HepG2 (cell line): Measurements from ENCODE around the gene OPA3. TPM values are rescaled to one million over a fixed set of nuclear protein-coding genes. Genes with fewer than 3 reads are reported as not detected.
A peak's percentile ranks its signal among the peaks of the same experiment; 100 is the strongest.

Experiments used
- AGO1 ChIP-seq: fragments of 200-400 bp; formaldehyde crosslinking; IDR thresholded peaks from 2 replicates; pipeline ENCODE4 v1.6.1; 2017; ENCODE audit warnings: mild to moderate bottlenecking, low read depth, low read length, moderate library complexity; ENCODE audit not compliant: poor library complexity, severe bottlenecking
- BORCS8-MEF2B ChIP-seq: sonication (generic); formaldehyde crosslinking; IDR thresholded peaks from 2 replicates; pipeline ENCODE4 v1.8.0; 2022; ENCODE audit warnings: mild to moderate bottlenecking, missing genetic modification reagents
- CREB1 ChIP-seq, 2 experiments: fragments of 450-650 bp in 1 of 2; IDR thresholded peaks; 2 replicates each; pipeline ENCODE4 v1.6.1; 2016 to 2017; ENCODE audit warnings: control low read depth in 1 of 2, mild to moderate bottlenecking in 1 of 2, missing compliant biosample characterization in 1 of 2, missing genetic modification characterization in 1 of 2
- FOSL1 ChIP-seq: sonication (generic); formaldehyde crosslinking; IDR thresholded peaks from 2 replicates; pipeline ENCODE4 v1.9.0; 2021; ENCODE audit warnings: missing genetic modification reagents, borderline replicate concordance
- FOXA3 ChIP-seq: IDR thresholded peaks from 2 replicates; pipeline ENCODE4 v1.6.1; 2016; ENCODE audit warnings: missing genetic modification reagents, missing compliant biosample characterization
- GATAD1 ChIP-seq: IDR thresholded peaks from 2 replicates; pipeline ENCODE4 v1.6.1; 2016; ENCODE audit warnings: missing genetic modification reagents, missing compliant biosample characterization
- ISL2 ChIP-seq: sonication (generic); formaldehyde crosslinking; IDR thresholded peaks from 2 replicates; pipeline ENCODE4 v1.5.0; 2020; ENCODE audit warnings: missing genetic modification reagents
- KLF16 ChIP-seq, 2 experiments: sonication (generic) in 1 of 2; formaldehyde crosslinking in 1 of 2; IDR thresholded peaks; 2 replicates each; pipeline versions ENCODE4 v1.6.1 to v1.8.0; 2016 to 2023; ENCODE audit warnings: missing genetic modification reagents in 2 of 2, missing compliant biosample characterization in 1 of 2
- LCORL ChIP-seq, 2 experiments: fragments of 450-650 bp in 1 of 2; sonication (generic) in 1 of 2; formaldehyde crosslinking in 1 of 2; IDR thresholded peaks; 2 replicates each; pipeline versions ENCODE4 v1.5.0 to v1.6.1; 2017 to 2020; ENCODE audit warnings: antibody characterized with exemption in 1 of 2, missing genetic modification reagents in 1 of 2
- MTF1 ChIP-seq: sonication (generic); formaldehyde crosslinking; IDR thresholded peaks from 2 replicates; pipeline ENCODE4 v1.5.0; 2020; ENCODE audit warnings: missing genetic modification reagents
- MYC ChIP-seq: sonication (generic); formaldehyde crosslinking; IDR thresholded peaks from 2 replicates; pipeline ENCODE4 v1.9.0; 2021; ENCODE audit warnings: missing genetic modification reagents, borderline replicate concordance
- RFXAP ChIP-seq: sonication (generic); formaldehyde crosslinking; IDR thresholded peaks from 2 replicates; pipeline ENCODE4 v1.4.0; 2020; ENCODE audit warnings: missing genetic modification reagents, borderline replicate concordance
- SP4 ChIP-seq: sonication (generic); formaldehyde crosslinking; IDR thresholded peaks from 2 replicates; pipeline ENCODE4 v1.8.1; 2023; ENCODE audit warnings: mild to moderate bottlenecking, missing genetic modification reagents
- TBX2 ChIP-seq: sonication (generic); formaldehyde crosslinking; IDR thresholded peaks from 2 replicates; pipeline ENCODE4 v1.5.0; 2020; ENCODE audit warnings: missing genetic modification reagents, mild to moderate bottlenecking, borderline replicate concordance
- ZC3H13 ChIP-seq: sonication (generic); formaldehyde crosslinking; IDR thresholded peaks from 2 replicates; pipeline ENCODE4 v1.8.1; 2023; ENCODE audit warnings: mild to moderate bottlenecking, missing genetic modification reagents, moderate library complexity
- ZNF264 ChIP-seq: sonication (generic); formaldehyde crosslinking; IDR thresholded peaks from 2 replicates; pipeline ENCODE4 v1.4.0; 2020; ENCODE audit warnings: missing genetic modification reagents
- ZNF326 ChIP-seq: sonication (generic); formaldehyde crosslinking; IDR thresholded peaks from 2 replicates; pipeline ENCODE4 v1.4.0; 2020; ENCODE audit warnings: missing genetic modification reagents, borderline replicate concordance
- ZNF569 ChIP-seq: sonication (generic); formaldehyde crosslinking; IDR thresholded peaks from 2 replicates; pipeline ENCODE4 v1.5.0; 2020; ENCODE audit warnings: mild to moderate bottlenecking, missing genetic modification reagents, moderate library complexity, borderline replicate concordance
- ZSCAN20 ChIP-seq: sonication (generic); formaldehyde crosslinking; IDR thresholded peaks from 2 replicates; pipeline ENCODE4 v1.4.0; 2020; ENCODE audit warnings: missing genetic modification reagents, mild to moderate bottlenecking, borderline replicate concordance
- polyA plus RNA-seq, 8 experiments: library from polyadenylated mRNA; depleted of rRNA in 3 of 8; stranded (reverse) in 7 of 8; unstranded in 1 of 8; fragments of >200 nt; fragmentation: Illumina TruSeq in 4 of 8; extraction: Trizol in 4 of 8; gene quantifications; 2 replicates each; pipeline versions ENCODE4 v1.2.1 to v1.2.3, GENCODE V29; 2011 to 2016; ENCODE audit warnings: low read depth in 4 of 8, missing spikeins in 1 of 8, mixed read lengths in 1 of 8; ENCODE audit not compliant: insufficient read depth in 1 of 8
- total RNA-seq, 5 experiments: library from RNA; depleted of rRNA; stranded (reverse); fragments of >200 nt; fragmentation: Illumina TruSeq; extraction: Trizol; gene quantifications; 2 replicates each; pipeline ENCODE4 v1.2.3, GENCODE V29; 2016; ENCODE audit warnings: low read depth in 1 of 5
- TF ChIP-seq, protein P1 (sequence below): sonication (generic); formaldehyde crosslinking; IDR thresholded peaks from 2 replicates; pipeline ENCODE4 v1.4.0; 2020; ENCODE audit warnings: mild to moderate bottlenecking, missing genetic modification reagents
- TF ChIP-seq, protein P2 (sequence below), 2 experiments: IDR thresholded peaks; 2 replicates each; pipeline ENCODE4 v1.6.1; 2011 to 2012; ENCODE audit warnings: low read length in 2 of 2, borderline replicate concordance in 1 of 2, low read depth in 1 of 2, mild to moderate bottlenecking in 1 of 2, moderate library complexity in 1 of 2

OPA3 gene
- total and polyA plus RNA-seq, 2 of the 13 experiments (the other 11 are each of a cell fraction or from before 2014, with no cell fraction given): 8.3 to 17.7 TPM

DNA sequence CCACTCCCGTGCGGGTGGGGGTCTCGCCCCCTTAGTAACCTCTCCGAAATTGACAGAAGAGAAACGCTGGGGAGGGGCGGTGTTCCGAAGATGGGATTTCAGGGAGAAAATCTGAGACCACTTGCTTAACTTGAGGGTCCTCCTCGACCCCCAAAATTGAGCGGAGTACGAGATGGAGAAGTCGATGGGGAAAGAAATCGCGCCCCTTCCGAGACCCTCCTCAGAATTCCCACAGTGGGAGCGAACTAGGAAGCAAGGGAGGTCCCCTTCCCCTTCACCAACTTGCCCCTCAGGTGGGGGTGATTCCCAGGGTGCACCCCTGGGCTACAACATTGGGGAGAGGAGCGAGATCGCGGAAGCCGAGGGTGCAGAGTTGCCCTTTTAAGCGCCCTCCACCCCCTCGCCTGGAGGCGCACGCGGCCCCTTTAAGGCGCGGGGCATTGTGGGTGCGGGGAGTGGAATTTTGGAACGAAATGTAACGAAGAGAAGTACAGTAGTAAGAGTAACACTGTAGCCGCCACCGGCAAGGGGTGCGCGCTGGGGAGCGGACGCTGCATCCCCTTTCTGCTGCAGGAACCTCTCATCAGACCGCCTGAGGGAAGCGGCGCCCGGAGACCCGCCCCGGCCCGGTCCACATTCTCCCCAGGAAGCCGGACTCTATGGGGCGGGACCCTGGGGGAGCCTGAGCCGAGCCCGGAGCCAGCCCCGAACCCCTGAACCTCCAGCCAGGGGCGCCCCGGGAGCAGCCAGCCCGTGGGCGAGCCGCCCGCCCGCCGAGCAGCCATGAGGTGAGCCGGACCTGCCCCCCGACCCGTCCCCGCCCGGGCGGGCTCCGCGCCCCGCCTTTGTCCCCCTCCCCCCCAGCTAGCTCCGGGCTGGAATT, 77.4 kb downstream of the OPA3 start, which contains the start of gene VASP (continued):
- TF ChIP-seq, protein P1, sequence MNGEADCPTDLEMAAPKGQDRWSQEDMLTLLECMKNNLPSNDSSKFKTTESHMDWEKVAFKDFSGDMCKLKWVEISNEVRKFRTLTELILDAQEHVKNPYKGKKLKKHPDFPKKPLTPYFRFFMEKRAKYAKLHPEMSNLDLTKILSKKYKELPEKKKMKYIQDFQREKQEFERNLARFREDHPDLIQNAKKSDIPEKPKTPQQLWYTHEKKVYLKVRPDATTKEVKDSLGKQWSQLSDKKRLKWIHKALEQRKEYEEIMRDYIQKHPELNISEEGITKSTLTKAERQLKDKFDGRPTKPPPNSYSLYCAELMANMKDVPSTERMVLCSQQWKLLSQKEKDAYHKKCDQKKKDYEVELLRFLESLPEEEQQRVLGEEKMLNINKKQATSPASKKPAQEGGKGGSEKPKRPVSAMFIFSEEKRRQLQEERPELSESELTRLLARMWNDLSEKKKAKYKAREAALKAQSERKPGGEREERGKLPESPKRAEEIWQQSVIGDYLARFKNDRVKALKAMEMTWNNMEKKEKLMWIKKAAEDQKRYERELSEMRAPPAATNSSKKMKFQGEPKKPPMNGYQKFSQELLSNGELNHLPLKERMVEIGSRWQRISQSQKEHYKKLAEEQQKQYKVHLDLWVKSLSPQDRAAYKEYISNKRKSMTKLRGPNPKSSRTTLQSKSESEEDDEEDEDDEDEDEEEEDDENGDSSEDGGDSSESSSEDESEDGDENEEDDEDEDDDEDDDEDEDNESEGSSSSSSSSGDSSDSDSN (CRISPR knock-in tag): peak; percentile 24; the same call in 1 of the 2 replicates
- TF ChIP-seq ZNF326 (CRISPR knock-in tag): 0 out of 2 replicates have a peak, but pooled peaks have one; percentile 15
- TF ChIP-seq AGO1: peak; percentile 58
- peak; percentile 65; the same call in 1 of the 2 replicates for TF ChIP-seq ZSCAN20 (CRISPR knock-in tag)
- peak; percentile 61; the same call in 1 of the 2 replicates for TF ChIP-seq MYC (CRISPR knock-in tag)
- TF ChIP-seq, protein P2, sequence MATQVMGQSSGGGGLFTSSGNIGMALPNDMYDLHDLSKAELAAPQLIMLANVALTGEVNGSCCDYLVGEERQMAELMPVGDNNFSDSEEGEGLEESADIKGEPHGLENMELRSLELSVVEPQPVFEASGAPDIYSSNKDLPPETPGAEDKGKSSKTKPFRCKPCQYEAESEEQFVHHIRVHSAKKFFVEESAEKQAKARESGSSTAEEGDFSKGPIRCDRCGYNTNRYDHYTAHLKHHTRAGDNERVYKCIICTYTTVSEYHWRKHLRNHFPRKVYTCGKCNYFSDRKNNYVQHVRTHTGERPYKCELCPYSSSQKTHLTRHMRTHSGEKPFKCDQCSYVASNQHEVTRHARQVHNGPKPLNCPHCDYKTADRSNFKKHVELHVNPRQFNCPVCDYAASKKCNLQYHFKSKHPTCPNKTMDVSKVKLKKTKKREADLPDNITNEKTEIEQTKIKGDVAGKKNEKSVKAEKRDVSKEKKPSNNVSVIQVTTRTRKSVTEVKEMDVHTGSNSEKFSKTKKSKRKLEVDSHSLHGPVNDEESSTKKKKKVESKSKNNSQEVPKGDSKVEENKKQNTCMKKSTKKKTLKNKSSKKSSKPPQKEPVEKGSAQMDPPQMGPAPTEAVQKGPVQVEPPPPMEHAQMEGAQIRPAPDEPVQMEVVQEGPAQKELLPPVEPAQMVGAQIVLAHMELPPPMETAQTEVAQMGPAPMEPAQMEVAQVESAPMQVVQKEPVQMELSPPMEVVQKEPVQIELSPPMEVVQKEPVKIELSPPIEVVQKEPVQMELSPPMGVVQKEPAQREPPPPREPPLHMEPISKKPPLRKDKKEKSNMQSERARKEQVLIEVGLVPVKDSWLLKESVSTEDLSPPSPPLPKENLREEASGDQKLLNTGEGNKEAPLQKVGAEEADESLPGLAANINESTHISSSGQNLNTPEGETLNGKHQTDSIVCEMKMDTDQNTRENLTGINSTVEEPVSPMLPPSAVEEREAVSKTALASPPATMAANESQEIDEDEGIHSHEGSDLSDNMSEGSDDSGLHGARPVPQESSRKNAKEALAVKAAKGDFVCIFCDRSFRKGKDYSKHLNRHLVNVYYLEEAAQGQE (IDR thresholded peaks at IDR 0.05; ENCODE audit: borderline replicate concordance in 1 of 2, low read depth in 1 of 2, low read length in 2 of 2): peak in 1 of 2 experiments; percentile 40; a peak in 1 of 4 replicates
- peak in 1 of 2 experiments; percentile 68; a peak in 2 of 4 replicates for TF ChIP-seq KLF16 (CRISPR knock-in tag; IDR thresholded peaks at IDR 0.05)
- 0 out of 2 replicates have a peak, but pooled peaks have one; percentile 18 for TF ChIP-seq ZNF569 (CRISPR knock-in tag)
- no peak for TF ChIP-seq CREB1 (IDR thresholded peaks at IDR 0.05)
- TF ChIP-seq CREB1 (CRISPR knock-in tag; IDR thresholded peaks at IDR 0.05): peak; percentile 64
- 0 out of 2 replicates have a peak, but pooled peaks have one; percentile 60 for TF ChIP-seq ISL2 (CRISPR knock-in tag)
- TF ChIP-seq LCORL (IDR thresholded peaks at IDR 0.05): no peak
- peak; percentile 74; the same call in 1 of the 2 replicates for TF ChIP-seq LCORL (CRISPR knock-in tag; IDR thresholded peaks at IDR 0.05)
- TF ChIP-seq ZC3H13 (CRISPR knock-in tag): peak; percentile 52; the same call in 1 of the 2 replicates
- peak; percentile 78 for TF ChIP-seq GATAD1 (CRISPR knock-in tag)
- peak; percentile 75; the same call in 1 of the 2 replicates for TF ChIP-seq SP4 (CRISPR knock-in tag)
- TF ChIP-seq FOXA3 (CRISPR knock-in tag): no peak
- 0 out of 2 replicates have a peak, but pooled peaks have one; percentile 44 for TF ChIP-seq FOSL1 (CRISPR knock-in tag)
- peak; percentile 57 for TF ChIP-seq ZNF264 (CRISPR knock-in tag)
- TF ChIP-seq BORCS8-MEF2B: peak; percentile 64; the same call in 1 of the 2 replicates
- no peak for TF ChIP-seq TBX2 (CRISPR knock-in tag)
- TF ChIP-seq RFXAP (CRISPR knock-in tag): 0 out of 2 replicates have a peak, but pooled peaks have one; percentile 31
- TF ChIP-seq MTF1: 0 out of 2 replicates have a peak, but pooled peaks have one; percentile 21
